GM19452 (cell line): ENCODE data around the gene ACTN4.

Experiments used
- ATAC-seq: cut with Tn5 transposase; IDR thresholded peaks from one replicate; pipeline ENCODE4 v1.9.1; 2021; ENCODE audit not compliant: unreplicated experiment

ACTN4 gene

GRCh38 chr19:38676878-38677646 lies 29.6 kb downstream of the ACTN4 start:
- ATAC-seq: no peak

- ATAC-seq: no peak
Measured at GRCh38 chr19:38678217-38678890, 30.9 kb downstream of the ACTN4 start.

GRCh38 chr19:38678891-38679494 lies 31.5 kb downstream of the ACTN4 start:
- no peak for ATAC-seq

GRCh38 chr19:38679839-38680238 lies 32.4 kb downstream of the ACTN4 start:
- ATAC-seq: no peak

GRCh38 chr19:38682195-38682867 lies 34.9 kb downstream of the ACTN4 start:
- no peak for ATAC-seq

- ATAC-seq: no peak
Measured at GRCh38 chr19:38682872-38683392, 35.5 kb downstream of the ACTN4 start.

GRCh38 chr19:38683393-38684077 lies 36.1 kb downstream of the ACTN4 start:
- no peak for ATAC-seq

- ATAC-seq: no peak
Measured at GRCh38 chr19:38684078-38684861, 36.8 kb downstream of the ACTN4 start.

GRCh38 chr19:38684862-38685665 lies 37.6 kb downstream of the ACTN4 start:
- no peak for ATAC-seq

GRCh38 chr19:38685666-38686529 lies 38.4 kb downstream of the ACTN4 start:
- no peak for ATAC-seq

- no peak for ATAC-seq
Measured at GRCh38 chr19:38686530-38686888, 39.1 kb downstream of the ACTN4 start.

- no peak for ATAC-seq
Measured at GRCh38 chr19:38687837-38688378, 40.5 kb downstream of the ACTN4 start.

GRCh38 chr19:38690146-38690545 lies 42.7 kb downstream of the ACTN4 start:
- no peak for ATAC-seq

GRCh38 chr19:38690832-38691231 lies 43.4 kb downstream of the ACTN4 start:
- no peak for ATAC-seq

GRCh38 chr19:38691938-38692457 lies 44.5 kb downstream of the ACTN4 start:
- no peak for ATAC-seq

- no peak for ATAC-seq
Measured at GRCh38 chr19:38692458-38693379, 45.3 kb downstream of the ACTN4 start.
